Measurements from ENCODE around the gene FARP2. TPM values are rescaled to one million over a fixed set of nuclear protein-coding genes. Genes with fewer than 3 reads are reported as not detected.

Gene FARP2
- total and polyA plus RNA-seq, 4 donors = 5.8 to 30.9 (median 14.3) TPM

DNA sequence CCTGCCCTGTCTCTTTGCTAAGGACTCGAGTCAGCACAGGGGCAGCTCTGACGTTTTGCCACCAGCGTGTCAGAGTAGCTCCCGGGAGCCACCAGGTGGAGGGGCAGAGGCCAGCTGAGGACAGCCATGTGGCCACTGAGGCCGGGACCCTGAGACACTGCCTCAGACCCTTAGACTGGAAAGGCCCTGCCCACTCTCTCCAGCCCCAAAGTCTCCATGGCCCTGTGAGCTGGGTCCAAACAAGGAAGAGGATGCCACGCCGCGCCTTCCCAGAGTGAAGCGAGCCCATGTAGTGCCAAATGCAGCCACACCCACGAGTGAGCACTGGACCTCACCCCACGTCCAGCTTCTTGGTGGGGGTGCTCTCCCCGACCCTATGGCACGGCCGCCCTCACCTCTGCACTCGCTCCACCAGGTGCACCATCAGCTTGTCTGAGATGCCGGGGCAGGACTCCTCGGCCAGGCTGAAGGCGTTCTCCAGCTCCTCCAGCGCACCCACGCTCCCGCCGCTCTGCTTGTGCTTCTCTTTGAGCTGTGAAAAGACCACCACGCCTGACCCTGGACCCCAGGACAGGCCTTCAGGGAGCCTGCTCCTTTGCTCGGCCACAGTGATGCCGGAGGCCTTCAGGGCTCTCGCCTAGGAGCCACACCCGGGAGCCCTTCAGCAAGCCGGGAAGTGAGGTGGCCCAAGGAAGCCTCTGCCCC lies 140.1 kb downstream of the FARP2 start:
- Histone ChIP-seq H3K9me3 (ENCODE audit: control insufficient read depth in 4 of 4, low read length in 3 of 4) (no peaks in the 10 kb centered on the region), H3K27ac (ENCODE audit: low read depth in 1 of 2, low read length in 2 of 2) (no peak overlapping the region), H3K4me3 (ENCODE audit: low read depth in 1 of 3, low read length in 3 of 3) (no peak overlapping the region), H3K36me3 (ENCODE audit: control insufficient read depth in 4 of 4, insufficient read depth in 3 of 4, low read depth in 1 of 4, low read length in 3 of 4) (peaks cover 11 to 66% (median 20%) of the 10 kb centered on the region in 4 donors), H3K4me1 (ENCODE audit: control insufficient read depth in 4 of 4, insufficient read depth in 4 of 4, low read length in 3 of 4) (no peaks in the 10 kb centered on the region), H3K27me3 (ENCODE audit: control insufficient read depth in 4 of 4, insufficient read depth in 4 of 4, low read length in 3 of 4) (no peaks in the 10 kb centered on the region), H3K9ac (ENCODE audit: low read depth in 1 of 2, low read length in 2 of 2) (no peak overlapping the region)
- no peak for DNase-seq (ENCODE audit: low spot score)
- WGBS = 94% methylated on average over 28 of the region's 28 CpGs
- TF ChIP-seq TAF1 (conservative IDR thresholded peaks at IDR 0.05) (no peak), RAD21 (IDR thresholded peaks at IDR 0.05) (no peak), NR2F2 (IDR thresholded peaks at IDR 0.05) (no peak), FOXA2 (IDR thresholded peaks at IDR 0.05) (no peak), SP1 (IDR thresholded peaks at IDR 0.05) (no peak), ATF3 (IDR thresholded peaks at IDR 0.05) (no peak), JUND (IDR thresholded peaks at IDR 0.05) (no peak), EGR1 (IDR thresholded peaks at IDR 0.05; ENCODE audit: low read depth in 2 of 2) (no peak), YY1 (IDR thresholded peaks at IDR 0.05) (no peak), GABPA (IDR thresholded peaks at IDR 0.05 in 1 of 2, conservative IDR thresholded peaks at IDR 0.05 in 1 of 2) (no peak), HNF4G (IDR thresholded peaks at IDR 0.05) (no peak), FOXA1 (IDR thresholded peaks at IDR 0.05) (no peak), RXRA (IDR thresholded peaks at IDR 0.05) (no peak), HNF4A (conservative IDR thresholded peaks at IDR 0.05) (no peak)
- TF ChIP-seq, protein P1, sequence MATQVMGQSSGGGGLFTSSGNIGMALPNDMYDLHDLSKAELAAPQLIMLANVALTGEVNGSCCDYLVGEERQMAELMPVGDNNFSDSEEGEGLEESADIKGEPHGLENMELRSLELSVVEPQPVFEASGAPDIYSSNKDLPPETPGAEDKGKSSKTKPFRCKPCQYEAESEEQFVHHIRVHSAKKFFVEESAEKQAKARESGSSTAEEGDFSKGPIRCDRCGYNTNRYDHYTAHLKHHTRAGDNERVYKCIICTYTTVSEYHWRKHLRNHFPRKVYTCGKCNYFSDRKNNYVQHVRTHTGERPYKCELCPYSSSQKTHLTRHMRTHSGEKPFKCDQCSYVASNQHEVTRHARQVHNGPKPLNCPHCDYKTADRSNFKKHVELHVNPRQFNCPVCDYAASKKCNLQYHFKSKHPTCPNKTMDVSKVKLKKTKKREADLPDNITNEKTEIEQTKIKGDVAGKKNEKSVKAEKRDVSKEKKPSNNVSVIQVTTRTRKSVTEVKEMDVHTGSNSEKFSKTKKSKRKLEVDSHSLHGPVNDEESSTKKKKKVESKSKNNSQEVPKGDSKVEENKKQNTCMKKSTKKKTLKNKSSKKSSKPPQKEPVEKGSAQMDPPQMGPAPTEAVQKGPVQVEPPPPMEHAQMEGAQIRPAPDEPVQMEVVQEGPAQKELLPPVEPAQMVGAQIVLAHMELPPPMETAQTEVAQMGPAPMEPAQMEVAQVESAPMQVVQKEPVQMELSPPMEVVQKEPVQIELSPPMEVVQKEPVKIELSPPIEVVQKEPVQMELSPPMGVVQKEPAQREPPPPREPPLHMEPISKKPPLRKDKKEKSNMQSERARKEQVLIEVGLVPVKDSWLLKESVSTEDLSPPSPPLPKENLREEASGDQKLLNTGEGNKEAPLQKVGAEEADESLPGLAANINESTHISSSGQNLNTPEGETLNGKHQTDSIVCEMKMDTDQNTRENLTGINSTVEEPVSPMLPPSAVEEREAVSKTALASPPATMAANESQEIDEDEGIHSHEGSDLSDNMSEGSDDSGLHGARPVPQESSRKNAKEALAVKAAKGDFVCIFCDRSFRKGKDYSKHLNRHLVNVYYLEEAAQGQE (IDR thresholded peaks at IDR 0.05) = no peak
- TF ChIP-seq, protein P2, sequence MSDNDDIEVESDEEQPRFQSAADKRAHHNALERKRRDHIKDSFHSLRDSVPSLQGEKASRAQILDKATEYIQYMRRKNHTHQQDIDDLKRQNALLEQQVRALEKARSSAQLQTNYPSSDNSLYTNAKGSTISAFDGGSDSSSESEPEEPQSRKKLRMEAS (IDR thresholded peaks at IDR 0.05) = no peak
- TF ChIP-seq, protein P3, sequence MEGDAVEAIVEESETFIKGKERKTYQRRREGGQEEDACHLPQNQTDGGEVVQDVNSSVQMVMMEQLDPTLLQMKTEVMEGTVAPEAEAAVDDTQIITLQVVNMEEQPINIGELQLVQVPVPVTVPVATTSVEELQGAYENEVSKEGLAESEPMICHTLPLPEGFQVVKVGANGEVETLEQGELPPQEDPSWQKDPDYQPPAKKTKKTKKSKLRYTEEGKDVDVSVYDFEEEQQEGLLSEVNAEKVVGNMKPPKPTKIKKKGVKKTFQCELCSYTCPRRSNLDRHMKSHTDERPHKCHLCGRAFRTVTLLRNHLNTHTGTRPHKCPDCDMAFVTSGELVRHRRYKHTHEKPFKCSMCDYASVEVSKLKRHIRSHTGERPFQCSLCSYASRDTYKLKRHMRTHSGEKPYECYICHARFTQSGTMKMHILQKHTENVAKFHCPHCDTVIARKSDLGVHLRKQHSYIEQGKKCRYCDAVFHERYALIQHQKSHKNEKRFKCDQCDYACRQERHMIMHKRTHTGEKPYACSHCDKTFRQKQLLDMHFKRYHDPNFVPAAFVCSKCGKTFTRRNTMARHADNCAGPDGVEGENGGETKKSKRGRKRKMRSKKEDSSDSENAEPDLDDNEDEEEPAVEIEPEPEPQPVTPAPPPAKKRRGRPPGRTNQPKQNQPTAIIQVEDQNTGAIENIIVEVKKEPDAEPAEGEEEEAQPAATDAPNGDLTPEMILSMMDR (IDR thresholded peaks at IDR 0.05; ENCODE audit: low read depth, low read length, missing input control) = no peak
- TF ChIP-seq, protein P4, sequence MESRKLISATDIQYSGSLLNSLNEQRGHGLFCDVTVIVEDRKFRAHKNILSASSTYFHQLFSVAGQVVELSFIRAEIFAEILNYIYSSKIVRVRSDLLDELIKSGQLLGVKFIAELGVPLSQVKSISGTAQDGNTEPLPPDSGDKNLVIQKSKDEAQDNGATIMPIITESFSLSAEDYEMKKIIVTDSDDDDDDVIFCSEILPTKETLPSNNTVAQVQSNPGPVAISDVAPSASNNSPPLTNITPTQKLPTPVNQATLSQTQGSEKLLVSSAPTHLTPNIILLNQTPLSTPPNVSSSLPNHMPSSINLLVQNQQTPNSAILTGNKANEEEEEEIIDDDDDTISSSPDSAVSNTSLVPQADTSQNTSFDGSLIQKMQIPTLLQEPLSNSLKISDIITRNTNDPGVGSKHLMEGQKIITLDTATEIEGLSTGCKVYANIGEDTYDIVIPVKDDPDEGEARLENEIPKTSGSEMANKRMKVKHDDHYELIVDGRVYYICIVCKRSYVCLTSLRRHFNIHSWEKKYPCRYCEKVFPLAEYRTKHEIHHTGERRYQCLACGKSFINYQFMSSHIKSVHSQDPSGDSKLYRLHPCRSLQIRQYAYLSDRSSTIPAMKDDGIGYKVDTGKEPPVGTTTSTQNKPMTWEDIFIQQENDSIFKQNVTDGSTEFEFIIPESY (IDR thresholded peaks at IDR 0.05) = no peak

Data from liver (tissue), 9 donors.